ENCODE measurements around the gene RGS10.

RGS10 gene

GRCh38 chr10:119450606-119451299 lies 91.8 kb downstream of the RGS10 start:
- no peak for DNase-seq
- TF ChIP-seq CTCF (IDR thresholded peaks at IDR 0.05; ENCODE audit: low read depth, low read length): no peak
- Histone ChIP-seq H3K9me3 (ENCODE audit: severe bottlenecking) (no peaks in the 10 kb centered on the region), H3K36me3 (peaks cover 25% of the 10 kb centered on the region), H3K27me3 (ENCODE audit: insufficient read depth, low read depth, severe bottlenecking) (no peaks in the 10 kb centered on the region), H3K4me3 (ENCODE audit: low read depth, low read length) (no peak overlapping the region), H3K27ac (no peak overlapping the region)

Data from WERI-Rb-1 (cell line).